Activated CD8-positive, alpha-beta T cell treated with anti-CD3 and anti-CD28 coated beads, Interleukin-2, amount 10 ng/mL, durations not matched to agents 7 days and 5 days (primary cell): ENCODE measurements around the gene ACBD6. TPM values are rescaled to one million over a fixed set of nuclear protein-coding genes. Genes with fewer than 3 reads are reported as not detected.

Experiments
- ATAC-seq: fragments of 150-1000 bp; cut with Tn5 transposase; one replicate; pipeline ENCODE4 v1.10.0; 2021; ENCODE audit warnings: moderate library complexity
- CTCF ChIA-PET: fragments of 350-600 bp; sonication (Branson Sonifier 250); formaldehyde crosslinking; loops from one replicate; lab custom pipeline; 2021; ENCODE audit warnings: antibody characterized with exemption; lab: Charles Lee
- POLR2A ChIA-PET: fragments of 350-600 bp; sonication (Branson Sonifier 250); formaldehyde crosslinking; loops from one replicate; lab custom pipeline; 2021; ENCODE audit warnings: antibody characterized with exemption; lab: Charles Lee
- DNase-seq: peaks from one replicate; pipeline ENCODE4 v3.0.0-alpha.2; 2020
- H3K27ac Mint-ChIP-seq: one replicate; pipeline ENCODE4 v1.8.0; 2021; ENCODE audit warnings: mild to moderate bottlenecking, mixed read lengths
- H3K27me3 Mint-ChIP-seq: one replicate; pipeline ENCODE4 v1.8.0; 2021; ENCODE audit warnings: low read depth, mixed read lengths
- H3K36me3 Mint-ChIP-seq: one replicate; pipeline ENCODE4 v1.8.0; 2021; ENCODE audit warnings: low read depth, mixed read lengths
- H3K4me1 Mint-ChIP-seq: one replicate; pipeline ENCODE4 v1.8.0; 2021; ENCODE audit warnings: low read depth, mixed read lengths
- H3K4me3 Mint-ChIP-seq: one replicate; pipeline ENCODE4 v1.8.0; 2021; ENCODE audit warnings: mild to moderate bottlenecking, mixed read lengths
- H3K9me3 Mint-ChIP-seq: one replicate; pipeline ENCODE4 v1.8.0; 2022; ENCODE audit warnings: mixed read lengths; ENCODE audit not compliant: insufficient read depth
- total RNA-seq, 2 experiments: library from RNA; stranded (reverse); gene quantifications; one replicate each; pipeline ENCODE4 v1.2.3, GENCODE V29; 2021

Gene ACBD6
- total RNA-seq, 2 experiments from 2014 or later = 35.7 to 37.7 TPM

DNA sequence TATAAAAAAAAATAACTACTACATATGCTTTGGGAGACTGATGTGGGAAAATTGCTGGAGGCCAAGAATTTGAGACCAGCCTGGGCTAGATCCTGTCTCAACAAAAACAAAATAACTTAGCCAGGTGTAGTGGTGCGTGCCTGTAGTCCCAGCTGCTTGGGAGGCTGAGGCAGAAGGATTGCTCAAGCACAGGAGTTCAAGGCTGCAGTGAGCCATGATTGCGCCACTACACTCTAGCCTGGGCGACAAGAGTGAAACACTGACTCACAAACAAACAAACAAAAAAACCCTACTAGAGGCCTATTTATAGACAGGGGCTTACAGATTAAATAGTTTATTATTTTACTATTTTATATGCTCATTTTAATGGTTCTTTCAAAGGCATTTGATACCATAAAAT lies 192.3 kb downstream of the ACBD6 start:
- CTCF ChIA-PET = no interaction called here
- DNase-seq (no peak), ATAC-seq (no peak)
- peaks cover 23% of the 10 kb centered on the region for H3K36me3 Mint-ChIP-seq
- no peak overlapping the region for H3K27ac Mint-ChIP-seq
- H3K9me3 Mint-ChIP-seq = no peaks in the 10 kb centered on the region
- H3K27me3 Mint-ChIP-seq = no peaks in the 10 kb centered on the region
- H3K4me3 Mint-ChIP-seq = no peak overlapping the region
- H3K4me1 Mint-ChIP-seq = no peaks in the 10 kb centered on the region
- POLR2A ChIA-PET = no interaction called here

DNA sequence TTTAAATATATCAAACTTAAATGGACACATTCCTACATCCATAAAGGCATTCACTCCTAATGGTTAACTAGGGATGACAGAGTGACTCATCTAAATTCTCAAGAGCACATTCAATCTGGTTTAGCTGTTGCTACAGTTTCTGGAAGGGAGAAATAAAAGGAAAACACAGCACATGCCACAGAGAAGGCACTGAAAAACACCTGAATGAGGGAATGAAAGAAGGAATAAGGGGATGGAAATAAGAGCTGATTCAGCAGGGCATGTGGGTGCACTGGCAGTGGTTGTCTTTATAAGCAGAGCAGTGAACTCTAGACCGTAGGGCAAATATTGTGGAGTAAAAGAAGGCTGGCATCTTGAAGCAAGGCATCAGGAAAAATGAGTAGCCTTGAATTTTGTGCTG lies 193.0 kb downstream of the ACBD6 start:
- Mint-ChIP-seq H3K4me3 (no peak overlapping the region), H3K4me1 (no peaks in the 10 kb centered on the region), H3K9me3 (no peaks in the 10 kb centered on the region), H3K27ac (no peak overlapping the region), H3K36me3 (peaks cover 27% of the 10 kb centered on the region), H3K27me3 (no peaks in the 10 kb centered on the region)
- DNase-seq (no peak), ATAC-seq (no peak)
- CTCF ChIA-PET = interaction anchor here (1.4 kb wide), 1 partner anchor 56 kb away, joined by 4 read pairs; no protein-coding TSS in a partner anchor
- POLR2A ChIA-PET = no interaction called here

DNA sequence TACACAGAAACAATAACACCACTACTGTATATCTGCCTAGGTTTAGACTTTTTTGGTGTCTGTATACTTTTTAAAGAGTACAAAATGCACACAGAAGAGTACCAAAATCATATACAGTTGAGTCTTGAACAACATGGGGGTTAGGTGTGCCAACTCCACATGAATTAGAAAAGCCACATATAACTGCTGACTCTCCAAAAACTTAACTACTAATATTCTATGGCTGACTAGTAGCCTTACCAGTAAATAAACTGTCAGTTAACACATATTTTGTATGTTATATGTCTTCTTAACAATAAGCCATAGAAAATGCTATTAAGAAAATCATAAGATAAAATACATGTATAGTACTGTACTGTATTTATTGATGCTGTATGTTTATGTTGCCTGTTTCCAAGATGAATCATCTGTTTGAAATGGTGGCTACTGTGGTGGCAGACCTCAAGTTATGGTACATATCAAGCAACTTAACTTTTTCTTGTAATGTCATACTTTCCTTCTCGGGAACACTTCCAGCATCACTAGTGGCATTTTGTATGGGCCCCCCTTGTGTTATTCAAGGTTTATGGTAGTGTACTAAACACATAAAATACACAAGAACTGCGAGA lies 201.1 kb downstream of the ACBD6 start:
- ATAC-seq (no peak), DNase-seq (no peak)
- ChIA-PET POLR2A (no interaction called here), CTCF (no interaction called here)
- Mint-ChIP-seq H3K36me3 (peaks cover 12% of the 10 kb centered on the region), H3K4me3 (no peak overlapping the region), H3K9me3 (no peaks in the 10 kb centered on the region), H3K4me1 (peaks cover 3% of the 10 kb centered on the region), H3K27ac (no peak overlapping the region), H3K27me3 (no peaks in the 10 kb centered on the region)

- Mint-ChIP-seq H3K36me3 (peaks cover 4% of the 10 kb centered on the region), H3K4me3 (no peak overlapping the region), H3K4me1 (peaks cover 11% of the 10 kb centered on the region), H3K27ac (no peak overlapping the region), H3K9me3 (no peaks in the 10 kb centered on the region), H3K27me3 (no peaks in the 10 kb centered on the region)
- POLR2A ChIA-PET = no interaction called here
- CTCF ChIA-PET = no interaction called here
- DNase-seq (no peak), ATAC-seq (no peak)
These were observed 202.7 kb downstream of the ACBD6 start for GRCh38 chr1:180299479-180300221.

- no peak overlapping the region for H3K4me3 Mint-ChIP-seq
- peaks cover 16% of the 10 kb centered on the region for H3K4me1 Mint-ChIP-seq
- ATAC-seq (no peak), DNase-seq (no peak)
- no peaks in the 10 kb centered on the region for H3K27me3 Mint-ChIP-seq
- no peak overlapping the region for H3K27ac Mint-ChIP-seq
- H3K36me3 Mint-ChIP-seq = peaks cover 12% of the 10 kb centered on the region
- peaks cover 11% of the 10 kb centered on the region for H3K9me3 Mint-ChIP-seq
- ChIA-PET POLR2A (no interaction called here), CTCF (no interaction called here)
These were observed 206.4 kb downstream of the ACBD6 start for GRCh38 chr1:180295999-180296398.

DNA sequence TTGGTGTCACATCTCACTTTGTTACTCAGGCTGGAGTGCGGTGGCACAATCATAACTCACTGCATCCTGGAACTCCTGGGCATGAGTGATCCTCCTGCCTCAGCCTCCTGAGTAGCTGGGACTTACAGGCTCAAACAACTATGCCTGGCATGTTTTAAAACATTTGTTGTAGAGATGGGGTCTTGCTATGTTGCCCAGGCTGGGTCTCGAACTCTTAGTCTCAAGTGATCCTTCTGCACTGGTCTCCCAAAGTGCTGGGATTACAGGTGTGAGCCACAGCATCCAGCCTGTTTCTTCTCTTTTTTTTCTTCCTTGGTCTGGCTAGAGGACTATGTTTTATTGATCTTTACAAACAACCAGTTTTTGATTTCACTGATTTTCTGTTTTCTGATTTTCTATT lies 207.7 kb downstream of the ACBD6 start:
- ChIA-PET POLR2A (no interaction called here), CTCF (no interaction called here)
- Mint-ChIP-seq H3K4me3 (no peak overlapping the region), H3K4me1 (peaks cover 17% of the 10 kb centered on the region), H3K9me3 (peaks cover 11% of the 10 kb centered on the region), H3K27me3 (no peaks in the 10 kb centered on the region), H3K27ac (no peak overlapping the region), H3K36me3 (peaks cover 12% of the 10 kb centered on the region)
- ATAC-seq = no peak
- DNase-seq = no peak

- peaks cover 18% of the 10 kb centered on the region for H3K36me3 Mint-ChIP-seq
- no peak overlapping the region for H3K27ac Mint-ChIP-seq
- DNase-seq (no peak), ATAC-seq (no peak)
- peaks cover 11% of the 10 kb centered on the region for H3K4me1 Mint-ChIP-seq
- no peak overlapping the region for H3K4me3 Mint-ChIP-seq
- H3K27me3 Mint-ChIP-seq = no peaks in the 10 kb centered on the region
- peaks cover 11% of the 10 kb centered on the region for H3K9me3 Mint-ChIP-seq
- ChIA-PET POLR2A (no interaction called here), CTCF (interaction anchor here (1.0 kb wide), 1 partner anchor 14 kb away, joined by 3 read pairs; no protein-coding TSS in a partner anchor)
These were observed 211.4 kb downstream of the ACBD6 start for GRCh38 chr1:180291004-180291403.

DNA sequence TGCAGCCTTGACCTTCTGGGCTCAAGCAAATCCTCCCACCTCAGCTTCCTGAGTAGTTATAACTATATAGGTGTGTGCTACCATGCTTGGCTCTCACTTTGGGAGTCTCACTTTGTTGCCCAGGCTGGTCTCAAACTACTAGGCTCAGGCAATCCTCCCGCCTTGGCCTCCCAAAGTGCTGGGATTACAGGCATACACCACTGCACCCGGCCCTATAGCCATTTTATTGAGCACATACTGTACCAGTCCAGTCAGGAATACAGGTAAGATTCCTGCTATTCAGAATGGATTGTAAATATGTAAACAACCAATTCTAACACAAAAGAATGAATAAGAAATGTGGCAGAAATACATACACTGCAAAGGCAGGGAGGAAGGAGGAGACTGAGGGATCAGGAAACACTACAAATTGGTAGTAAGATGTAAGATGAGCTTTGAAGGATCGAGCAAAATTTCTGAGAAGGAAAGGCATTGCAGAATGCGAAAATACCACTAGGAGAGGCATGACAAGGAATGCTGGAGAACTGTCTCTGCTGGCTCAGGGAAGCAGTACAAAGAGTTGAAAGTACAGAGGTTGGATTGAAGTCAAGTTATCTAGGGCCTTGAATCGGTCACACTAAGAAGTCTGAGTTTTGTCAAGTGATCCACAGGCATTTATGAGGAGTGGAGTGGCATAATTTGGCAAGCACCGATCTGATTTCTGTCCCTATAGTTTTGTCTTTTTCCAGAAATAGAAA lies 211.9 kb downstream of the ACBD6 start:
- Mint-ChIP-seq H3K4me3 (no peak overlapping the region), H3K27me3 (no peaks in the 10 kb centered on the region), H3K36me3 (peaks cover 18% of the 10 kb centered on the region), H3K4me1 (peaks cover 6% of the 10 kb centered on the region), H3K27ac (no peak overlapping the region), H3K9me3 (peaks cover 11% of the 10 kb centered on the region)
- POLR2A ChIA-PET = no interaction called here
- no peak for ATAC-seq
- CTCF ChIA-PET = interaction anchor here (1.0 kb wide), 1 partner anchor 13 kb away, joined by 3 read pairs; no protein-coding TSS in a partner anchor
- no peak for DNase-seq

DNA sequence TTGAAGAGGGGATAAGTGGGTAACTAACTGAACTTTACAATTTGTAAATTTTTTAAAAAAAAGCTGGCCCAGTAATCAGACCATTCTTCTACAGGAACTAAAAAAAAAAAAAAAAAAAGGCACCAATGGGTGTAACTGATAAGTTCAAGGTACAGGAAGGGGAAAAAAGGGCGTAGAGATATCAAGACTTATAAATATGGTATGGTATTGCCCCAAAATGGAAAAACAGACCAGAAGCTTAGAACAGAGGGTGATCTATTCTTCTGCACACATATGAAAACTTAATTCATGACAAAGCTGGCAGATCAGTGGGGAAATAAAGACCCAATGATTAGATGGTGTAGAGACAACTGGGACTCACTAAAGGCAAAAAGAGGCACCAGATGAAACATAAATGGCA lies 213.4 kb downstream of the ACBD6 start:
- Mint-ChIP-seq H3K27ac (no peak overlapping the region), H3K4me1 (peaks cover 6% of the 10 kb centered on the region), H3K27me3 (no peaks in the 10 kb centered on the region), H3K9me3 (peaks cover 11% of the 10 kb centered on the region), H3K36me3 (peaks cover 13% of the 10 kb centered on the region), H3K4me3 (no peak overlapping the region)
- ChIA-PET POLR2A (interaction anchor here (0.6 kb wide), 1 partner anchor 27 kb away, joined by 4 read pairs; no protein-coding TSS in a partner anchor), CTCF (no interaction called here)
- DNase-seq (no peak), ATAC-seq (no peak)

DNA sequence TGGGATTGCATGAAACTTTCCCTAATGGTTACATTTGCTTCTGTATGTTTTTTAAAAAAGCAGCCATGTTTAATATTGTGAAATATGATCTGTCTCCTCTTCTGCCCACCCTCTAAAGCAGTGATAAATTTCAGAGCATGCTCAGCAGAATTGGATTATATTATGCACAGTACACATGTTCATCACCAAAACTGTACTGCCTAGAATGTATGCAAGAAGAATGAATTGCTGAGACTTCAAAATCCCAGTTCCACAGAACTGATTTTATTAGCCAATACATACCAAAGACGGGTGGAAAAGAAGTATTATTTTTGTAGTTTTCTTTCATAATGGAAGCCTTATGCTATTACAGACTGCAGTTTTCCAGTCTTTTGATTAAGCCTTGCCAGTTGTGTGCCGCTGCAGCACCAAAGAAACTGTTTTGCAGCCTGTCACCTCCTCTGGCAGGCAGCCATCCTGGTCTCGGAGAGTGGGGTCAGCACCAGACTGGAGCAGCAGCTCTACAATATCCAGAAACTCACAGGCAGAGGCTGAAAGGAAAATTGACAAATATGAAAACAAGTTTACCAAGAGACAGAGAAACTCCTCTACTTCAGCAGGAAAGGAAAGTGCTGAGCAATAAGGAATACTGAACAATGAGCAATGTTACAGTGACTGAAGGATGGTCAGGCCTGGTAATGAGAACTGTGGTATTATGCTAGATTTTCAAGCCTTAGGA lies 214.2 kb downstream of the ACBD6 start:
- no peaks in the 10 kb centered on the region for H3K27me3 Mint-ChIP-seq
- ChIA-PET POLR2A (interaction anchor here (0.6 kb wide), 1 partner anchor 26 kb away, joined by 4 read pairs; no protein-coding TSS in a partner anchor), CTCF (no interaction called here)
- no peak overlapping the region for H3K27ac Mint-ChIP-seq
- peaks cover 6% of the 10 kb centered on the region for H3K4me1 Mint-ChIP-seq
- DNase-seq (no peak), ATAC-seq (no peak)
- peaks cover 13% of the 10 kb centered on the region for H3K36me3 Mint-ChIP-seq
- peaks cover 11% of the 10 kb centered on the region for H3K9me3 Mint-ChIP-seq
- H3K4me3 Mint-ChIP-seq = no peak overlapping the region

- CTCF ChIA-PET = interaction anchor here (1.0 kb wide), 1 partner anchor 33 kb away, joined by 3 read pairs; no protein-coding TSS in a partner anchor
- ATAC-seq = no peak
- H3K36me3 Mint-ChIP-seq = peaks cover 6% of the 10 kb centered on the region
These were observed 216.0 kb downstream of the ACBD6 start for GRCh38 chr1:180286417-180286816.

More at GRCh38 chr1:180286417-180286816, 216.0 kb downstream of the ACBD6 start:
- no peak overlapping the region for H3K27ac Mint-ChIP-seq
- POLR2A ChIA-PET = no interaction called here
- DNase-seq = no peak
- no peaks in the 10 kb centered on the region for H3K27me3 Mint-ChIP-seq
- H3K9me3 Mint-ChIP-seq = peaks cover under 1% of the 10 kb centered on the region
- no peak overlapping the region for H3K4me3 Mint-ChIP-seq
- H3K4me1 Mint-ChIP-seq = peaks cover 2% of the 10 kb centered on the region
